ENCODE data around the gene CDH4. TPM values are rescaled to one million over a fixed set of nuclear protein-coding genes. Genes with fewer than 3 reads are reported as not detected.
A peak's percentile ranks its signal among the peaks of the same experiment; 100 is the strongest.

The CDH4 gene
- total RNA-seq, 2 donors from 2014 or later = 0.05 to 2.2 TPM

GRCh38 chr20:61873651-61874420, 621.8 kb downstream of the CDH4 start:
- Histone ChIP-seq H3K9me3 (no peaks in the 10 kb centered on the region), H3K4me3 (no peak overlapping the region), H3K27me3 (replicated peaks; ENCODE audit: insufficient read depth) (peaks cover 2% of the 10 kb centered on the region), H3K4me1 (replicated peaks) (no peaks in the 10 kb centered on the region), H3K27ac (no peak overlapping the region), H3K36me3 (no peaks in the 10 kb centered on the region)
- no peak for DNase-seq (ENCODE audit: low spot score)
- WGBS = 94% methylated on average over 37 of the region's 38 CpGs
- intact Hi-C loops (cut with DNase I) = no loop called here
- TF ChIP-seq POLR2AphosphoS5 (IDR thresholded peaks at IDR 0.05) = no peak
- TF ChIP-seq, protein P1, sequence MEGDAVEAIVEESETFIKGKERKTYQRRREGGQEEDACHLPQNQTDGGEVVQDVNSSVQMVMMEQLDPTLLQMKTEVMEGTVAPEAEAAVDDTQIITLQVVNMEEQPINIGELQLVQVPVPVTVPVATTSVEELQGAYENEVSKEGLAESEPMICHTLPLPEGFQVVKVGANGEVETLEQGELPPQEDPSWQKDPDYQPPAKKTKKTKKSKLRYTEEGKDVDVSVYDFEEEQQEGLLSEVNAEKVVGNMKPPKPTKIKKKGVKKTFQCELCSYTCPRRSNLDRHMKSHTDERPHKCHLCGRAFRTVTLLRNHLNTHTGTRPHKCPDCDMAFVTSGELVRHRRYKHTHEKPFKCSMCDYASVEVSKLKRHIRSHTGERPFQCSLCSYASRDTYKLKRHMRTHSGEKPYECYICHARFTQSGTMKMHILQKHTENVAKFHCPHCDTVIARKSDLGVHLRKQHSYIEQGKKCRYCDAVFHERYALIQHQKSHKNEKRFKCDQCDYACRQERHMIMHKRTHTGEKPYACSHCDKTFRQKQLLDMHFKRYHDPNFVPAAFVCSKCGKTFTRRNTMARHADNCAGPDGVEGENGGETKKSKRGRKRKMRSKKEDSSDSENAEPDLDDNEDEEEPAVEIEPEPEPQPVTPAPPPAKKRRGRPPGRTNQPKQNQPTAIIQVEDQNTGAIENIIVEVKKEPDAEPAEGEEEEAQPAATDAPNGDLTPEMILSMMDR (IDR thresholded peaks at IDR 0.05) = no peak
- TF ChIP-seq POLR2A (IDR thresholded peaks at IDR 0.05) = no peak

- DNase-seq (ENCODE audit: low spot score) = peak; percentile 74
- Histone ChIP-seq H3K9me3 (no peaks in the 10 kb centered on the region), H3K36me3 (no peaks in the 10 kb centered on the region), H3K4me1 (replicated peaks) (no peaks in the 10 kb centered on the region), H3K27ac (no peak overlapping the region), H3K27me3 (replicated peaks; ENCODE audit: insufficient read depth) (peaks cover 2% of the 10 kb centered on the region), H3K4me3 (no peak overlapping the region)
- intact Hi-C loops (cut with DNase I) = no loop called here
- TF ChIP-seq POLR2AphosphoS5 (IDR thresholded peaks at IDR 0.05) = peak; percentile 37
- no peak for TF ChIP-seq POLR2A (IDR thresholded peaks at IDR 0.05)
- TF ChIP-seq, protein P1 (IDR thresholded peaks at IDR 0.05) = peak in 3 of 4 experiments; percentile 37 to 62 (median 56)
- WGBS = 38% methylated on average over 27 of the region's 27 CpGs
Observed at GRCh38 chr20:61874421-61875068, 622.5 kb downstream of the CDH4 start.

GRCh38 chr20:61875221-61875885, 623.3 kb downstream of the CDH4 start:
- intact Hi-C loops (cut with DNase I) = no loop called here
- H3K4me1 ChIP-seq (replicated peaks) = no peaks in the 10 kb centered on the region
- H3K9me3 ChIP-seq = no peaks in the 10 kb centered on the region
- no peak overlapping the region for H3K4me3 ChIP-seq
- TF ChIP-seq POLR2A (IDR thresholded peaks at IDR 0.05) = no peak
- TF ChIP-seq POLR2AphosphoS5 (IDR thresholded peaks at IDR 0.05) = no peak
- TF ChIP-seq, protein P1 (IDR thresholded peaks at IDR 0.05) = no peak
- no peak overlapping the region for H3K27ac ChIP-seq
- WGBS = 32% methylated on average over 24 of the region's 25 CpGs
- H3K27me3 ChIP-seq (replicated peaks; ENCODE audit: insufficient read depth) = peaks cover 2% of the 10 kb centered on the region
- DNase-seq (ENCODE audit: low spot score) = no peak
- no peaks in the 10 kb centered on the region for H3K36me3 ChIP-seq

DNA sequence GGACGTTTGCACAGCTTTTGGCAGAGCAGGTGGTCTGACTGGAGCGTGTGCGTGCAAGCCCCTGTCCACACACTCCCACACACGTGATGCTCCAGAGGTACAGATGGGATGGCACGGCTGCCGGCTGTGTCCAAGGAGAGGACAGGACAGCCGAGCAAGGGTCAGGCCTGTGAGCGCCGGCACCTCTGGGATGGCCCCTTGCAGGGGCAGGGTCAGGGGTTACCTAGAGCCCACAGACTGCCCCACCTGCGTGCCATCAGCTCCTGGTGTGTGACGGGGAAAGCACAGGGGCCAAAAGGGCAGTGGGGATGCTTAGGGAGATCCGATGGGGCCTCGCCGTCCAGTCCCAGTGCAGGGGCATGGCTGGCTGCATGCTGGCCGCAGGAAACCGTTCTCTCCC, 623.9 kb downstream of the CDH4 start:
- H3K4me1 ChIP-seq (replicated peaks) = no peaks in the 10 kb centered on the region
- peaks cover 2% of the 10 kb centered on the region for H3K27me3 ChIP-seq (replicated peaks; ENCODE audit: insufficient read depth)
- no peaks in the 10 kb centered on the region for H3K9me3 ChIP-seq
- TF ChIP-seq, protein P1 (IDR thresholded peaks at IDR 0.05) = no peak
- TF ChIP-seq POLR2A (IDR thresholded peaks at IDR 0.05) = no peak
- no peak for TF ChIP-seq POLR2AphosphoS5 (IDR thresholded peaks at IDR 0.05)
- no peak overlapping the region for H3K27ac ChIP-seq
- intact Hi-C loops (cut with DNase I) = no loop called here
- no peaks in the 10 kb centered on the region for H3K36me3 ChIP-seq
- H3K4me3 ChIP-seq = no peak overlapping the region
- no peak for DNase-seq (ENCODE audit: low spot score)
- WGBS = 63% methylated on average over 16 of the region's 16 CpGs

All from prostate gland (tissue), 2 donors.